ENCODE measurements around the gene BCAR1.

DNA sequence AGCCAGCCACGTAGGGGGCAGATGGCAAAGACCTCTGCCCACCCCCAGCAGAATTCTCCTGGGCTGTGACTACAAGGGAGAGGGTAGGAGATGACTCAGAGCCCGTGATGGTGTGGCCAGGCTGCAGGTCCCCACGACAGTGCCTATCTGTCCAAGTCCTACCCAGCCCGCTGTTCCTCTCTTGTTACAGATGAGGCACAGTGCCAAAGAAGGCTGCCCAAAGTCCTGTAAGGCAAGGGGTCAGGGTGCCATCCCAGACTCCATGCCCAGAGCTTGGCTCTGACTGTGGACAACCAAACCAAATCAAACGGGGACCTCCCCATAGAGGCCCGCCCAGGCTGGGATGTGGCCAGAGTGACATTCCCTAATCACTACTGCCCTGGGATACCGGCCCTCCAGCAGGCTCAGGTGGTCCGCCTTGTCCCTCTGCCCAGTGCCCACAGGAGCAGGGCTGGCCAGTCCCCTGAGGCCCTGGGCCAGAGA lies 12.6 kb upstream of the BCAR1 start:
- no peak for TF ChIP-seq EZH2 (IDR thresholded peaks at IDR 0.05; ENCODE audit: borderline replicate concordance, low read depth, low read length, severe bottlenecking)
- TF ChIP-seq, protein P1, sequence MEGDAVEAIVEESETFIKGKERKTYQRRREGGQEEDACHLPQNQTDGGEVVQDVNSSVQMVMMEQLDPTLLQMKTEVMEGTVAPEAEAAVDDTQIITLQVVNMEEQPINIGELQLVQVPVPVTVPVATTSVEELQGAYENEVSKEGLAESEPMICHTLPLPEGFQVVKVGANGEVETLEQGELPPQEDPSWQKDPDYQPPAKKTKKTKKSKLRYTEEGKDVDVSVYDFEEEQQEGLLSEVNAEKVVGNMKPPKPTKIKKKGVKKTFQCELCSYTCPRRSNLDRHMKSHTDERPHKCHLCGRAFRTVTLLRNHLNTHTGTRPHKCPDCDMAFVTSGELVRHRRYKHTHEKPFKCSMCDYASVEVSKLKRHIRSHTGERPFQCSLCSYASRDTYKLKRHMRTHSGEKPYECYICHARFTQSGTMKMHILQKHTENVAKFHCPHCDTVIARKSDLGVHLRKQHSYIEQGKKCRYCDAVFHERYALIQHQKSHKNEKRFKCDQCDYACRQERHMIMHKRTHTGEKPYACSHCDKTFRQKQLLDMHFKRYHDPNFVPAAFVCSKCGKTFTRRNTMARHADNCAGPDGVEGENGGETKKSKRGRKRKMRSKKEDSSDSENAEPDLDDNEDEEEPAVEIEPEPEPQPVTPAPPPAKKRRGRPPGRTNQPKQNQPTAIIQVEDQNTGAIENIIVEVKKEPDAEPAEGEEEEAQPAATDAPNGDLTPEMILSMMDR (IDR thresholded peaks at IDR 0.05; ENCODE audit: borderline replicate concordance, extremely low read depth, low read length, poor library complexity, severe bottlenecking): no peak

All from DND-41 (cell line).